HFF-Myc (cell line): ENCODE results near the gene ZDHHC12.
"Not testable (repeated sequence)": the region's sequence is repeated elsewhere in the genome, so short reads cannot be mapped to it uniquely, and the experiment has no call there.

ENCODE experiments used
- DNase-seq: peaks from one replicate; pipeline ENCODE4 v3.0.0-alpha.2; 2011; ENCODE audit warnings: low read depth; ENCODE audit errors: extremely low read depth
- H3K4me3 ChIP-seq: replicated peaks from 2 replicates; pipeline ENCODE4 v1.5.1; 2011; ENCODE audit warnings: low read depth, mild to moderate bottlenecking, control low read depth, low read length
- TF ChIP-seq, protein P1 (sequence below): IDR thresholded peaks from 2 replicates; pipeline ENCODE4 v1.5.1; 2012; ENCODE audit warnings: mild to moderate bottlenecking, low read depth, low read length, control low read depth; ENCODE audit errors: missing control alignments

Gene ZDHHC12

DNA sequence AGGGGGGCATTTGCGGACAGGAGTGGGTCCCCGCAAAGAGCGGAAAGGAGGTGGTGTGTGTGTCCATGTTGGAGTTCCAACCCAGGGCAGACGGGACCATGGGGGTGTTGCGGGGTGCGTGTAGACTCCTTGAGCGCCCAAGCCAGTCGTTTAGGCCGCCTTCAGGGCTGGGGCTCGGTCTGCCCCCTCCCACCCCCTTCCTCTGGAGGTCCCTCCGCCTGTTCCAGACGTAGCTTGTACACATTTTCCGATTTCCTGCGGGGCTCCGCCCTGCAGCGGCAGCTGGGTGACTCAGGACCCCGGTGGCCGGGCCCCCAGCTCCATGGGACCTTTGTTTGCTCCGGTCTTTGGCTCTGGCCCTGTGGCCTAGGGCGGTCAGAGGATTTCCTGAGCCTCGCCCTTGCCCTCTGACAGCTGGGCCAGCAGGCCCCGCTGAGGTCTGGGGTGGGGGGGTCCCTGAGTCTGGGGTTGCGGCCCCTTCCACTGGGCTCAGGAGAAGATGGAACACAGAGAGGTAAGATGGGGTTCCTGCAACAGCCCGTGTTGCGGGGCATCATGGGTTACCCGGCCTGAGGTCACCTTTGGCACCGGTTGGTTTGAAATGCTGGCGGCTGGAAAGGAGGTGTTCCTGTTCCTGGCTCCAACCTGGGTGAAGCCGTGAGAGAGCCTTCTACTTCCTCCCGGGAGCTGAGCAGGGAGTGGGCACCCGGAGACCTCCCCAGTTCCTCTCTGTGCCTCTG is 20.1 kb downstream of the ZDHHC12 start:
- H3K4me3 ChIP-seq = peak overlapping the region; percentile 66
- no peak for DNase-seq
- TF ChIP-seq, protein P1, sequence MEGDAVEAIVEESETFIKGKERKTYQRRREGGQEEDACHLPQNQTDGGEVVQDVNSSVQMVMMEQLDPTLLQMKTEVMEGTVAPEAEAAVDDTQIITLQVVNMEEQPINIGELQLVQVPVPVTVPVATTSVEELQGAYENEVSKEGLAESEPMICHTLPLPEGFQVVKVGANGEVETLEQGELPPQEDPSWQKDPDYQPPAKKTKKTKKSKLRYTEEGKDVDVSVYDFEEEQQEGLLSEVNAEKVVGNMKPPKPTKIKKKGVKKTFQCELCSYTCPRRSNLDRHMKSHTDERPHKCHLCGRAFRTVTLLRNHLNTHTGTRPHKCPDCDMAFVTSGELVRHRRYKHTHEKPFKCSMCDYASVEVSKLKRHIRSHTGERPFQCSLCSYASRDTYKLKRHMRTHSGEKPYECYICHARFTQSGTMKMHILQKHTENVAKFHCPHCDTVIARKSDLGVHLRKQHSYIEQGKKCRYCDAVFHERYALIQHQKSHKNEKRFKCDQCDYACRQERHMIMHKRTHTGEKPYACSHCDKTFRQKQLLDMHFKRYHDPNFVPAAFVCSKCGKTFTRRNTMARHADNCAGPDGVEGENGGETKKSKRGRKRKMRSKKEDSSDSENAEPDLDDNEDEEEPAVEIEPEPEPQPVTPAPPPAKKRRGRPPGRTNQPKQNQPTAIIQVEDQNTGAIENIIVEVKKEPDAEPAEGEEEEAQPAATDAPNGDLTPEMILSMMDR = no peak

DNA sequence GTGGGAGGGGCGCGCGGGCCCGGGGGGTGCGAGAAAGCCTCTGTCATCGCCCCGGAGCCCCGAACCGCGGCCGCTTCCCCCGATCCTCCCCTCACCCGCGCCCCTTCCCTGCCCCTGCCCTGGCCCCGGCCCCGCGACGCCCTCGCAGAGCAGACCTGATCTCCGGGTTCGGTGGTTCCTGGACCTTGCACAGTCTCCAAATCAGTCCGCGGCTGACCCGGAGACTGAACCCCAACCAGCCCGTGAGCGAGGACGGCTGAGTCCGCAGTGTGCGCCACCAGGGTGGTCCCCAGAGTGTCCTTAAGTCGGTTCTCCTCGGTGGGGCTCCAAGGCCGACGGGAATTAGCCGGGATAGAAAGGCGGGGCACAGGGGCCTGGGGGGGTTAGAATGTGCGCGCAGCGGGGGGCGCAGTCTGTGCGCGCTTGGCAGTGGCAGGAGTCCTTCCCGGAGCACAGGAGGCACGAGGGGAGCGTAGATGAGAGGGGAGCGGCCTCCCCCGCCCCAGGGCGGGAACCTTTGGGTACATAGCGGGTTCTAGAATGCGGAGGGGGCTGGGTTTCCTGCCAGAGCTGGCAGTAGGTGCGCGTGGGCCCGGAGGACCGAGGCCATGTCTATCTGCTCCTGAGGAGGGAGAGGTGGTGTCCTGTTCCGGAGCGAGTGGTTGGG is 20.8 kb downstream of the ZDHHC12 start:
- no peak for DNase-seq
- TF ChIP-seq, protein P1 = no peak
- peak overlapping the region; percentile 66 for H3K4me3 ChIP-seq

DNA sequence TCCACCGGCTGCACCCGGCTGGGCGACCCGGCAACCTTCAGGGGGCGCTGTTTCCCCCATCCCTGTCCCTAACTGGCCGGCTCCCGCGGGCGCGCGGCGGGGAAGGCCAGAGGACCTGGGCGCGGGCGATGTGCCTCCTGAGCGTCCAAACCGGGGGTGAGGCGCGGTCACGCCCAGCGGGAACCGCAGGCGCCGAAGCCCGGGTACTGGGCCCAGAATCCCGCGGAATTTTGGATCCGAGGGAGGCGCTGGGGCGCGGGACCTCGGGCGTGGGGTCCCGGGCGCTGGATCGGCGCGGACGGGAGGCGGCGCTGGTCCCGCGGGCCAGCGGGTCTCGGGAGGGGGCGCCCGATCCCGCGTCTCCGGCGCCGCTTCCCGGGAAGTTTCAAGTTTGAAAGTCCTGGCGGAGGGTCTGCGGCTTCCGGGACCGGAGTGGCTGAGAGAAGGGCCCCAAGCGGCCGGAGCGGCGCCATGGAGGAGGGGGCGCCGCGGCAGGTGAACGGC is 21.4 kb downstream of the ZDHHC12 start, which contains the start of gene PKN3:
Gene PKN3 (plus strand): TSS at position 59 of the 504 bp plus-strand sequence. CDS start 413 bp downstream, at position 472.
- TF ChIP-seq, protein P1 = peak; percentile 78
- peak within 1 kb of the TSS; percentile 66 for H3K4me3 ChIP-seq
- peak; percentile 39 for DNase-seq

DNA sequence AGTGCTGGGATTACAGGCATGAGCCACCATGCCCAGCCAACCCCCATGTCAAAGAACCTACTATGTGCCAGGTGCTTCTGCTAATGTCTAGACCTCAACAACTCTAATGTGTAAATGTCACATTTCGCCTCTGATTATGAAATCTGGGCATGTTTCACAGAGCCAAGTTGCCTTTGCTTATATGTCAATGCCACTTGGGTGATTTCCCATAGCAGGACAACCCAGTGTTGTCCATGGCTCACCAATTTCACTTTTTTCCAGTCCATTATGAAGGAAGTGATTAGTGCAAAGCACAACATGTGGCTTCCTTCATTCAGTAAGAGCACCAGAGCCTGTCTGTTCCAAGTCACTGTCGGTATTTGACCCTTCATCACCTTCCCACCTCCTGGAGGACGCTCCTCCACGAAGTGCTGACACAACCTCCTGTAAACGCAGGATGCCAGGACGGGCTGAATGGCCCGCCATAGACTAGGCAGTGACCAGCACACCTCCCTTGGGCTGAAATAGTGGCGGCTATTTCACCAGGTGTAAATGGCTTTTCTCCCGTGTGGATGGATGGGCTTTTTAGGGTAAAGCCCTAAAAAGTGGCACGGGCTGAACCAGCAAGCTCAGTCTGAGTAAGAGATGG is 22.6 kb downstream of the ZDHHC12 start:
- no peak overlapping the region for H3K4me3 ChIP-seq
- no peak for DNase-seq
- TF ChIP-seq, protein P1 = no peak

DNA sequence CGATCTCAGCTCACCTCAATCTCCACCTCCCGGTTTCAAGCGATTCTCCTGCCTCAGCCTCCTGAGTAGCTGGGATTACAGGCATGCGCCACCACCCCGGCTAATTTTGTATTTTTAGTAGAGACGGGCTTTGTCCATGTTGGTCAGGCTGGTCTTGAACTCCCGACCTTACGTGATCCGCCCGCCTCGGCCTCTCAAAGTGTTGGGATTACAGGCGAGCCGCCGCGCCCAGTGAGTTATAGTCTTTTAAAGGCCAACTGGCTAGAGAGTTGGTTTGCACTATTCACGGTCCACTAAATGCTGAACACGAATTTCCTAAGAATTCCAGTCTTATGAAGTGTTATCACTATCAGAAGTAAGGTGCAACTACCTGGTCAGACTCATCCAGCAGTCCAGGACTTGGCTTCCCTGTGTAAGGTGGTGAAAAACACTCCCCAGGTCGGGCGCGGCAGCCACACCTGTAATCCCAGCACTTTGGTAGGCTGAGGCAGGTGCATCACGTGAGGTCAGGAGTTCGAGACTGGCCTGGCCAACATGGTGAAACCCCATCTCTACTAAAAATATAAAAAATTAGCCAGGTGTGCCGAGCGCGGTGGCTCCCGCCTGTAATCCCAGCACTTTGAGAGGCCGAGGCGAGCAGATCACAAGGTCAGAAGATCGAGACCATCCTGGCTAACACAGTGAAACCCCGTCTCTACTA is 24.7 kb downstream of the ZDHHC12 start:
- not testable (repeated sequence) for DNase-seq

DNA sequence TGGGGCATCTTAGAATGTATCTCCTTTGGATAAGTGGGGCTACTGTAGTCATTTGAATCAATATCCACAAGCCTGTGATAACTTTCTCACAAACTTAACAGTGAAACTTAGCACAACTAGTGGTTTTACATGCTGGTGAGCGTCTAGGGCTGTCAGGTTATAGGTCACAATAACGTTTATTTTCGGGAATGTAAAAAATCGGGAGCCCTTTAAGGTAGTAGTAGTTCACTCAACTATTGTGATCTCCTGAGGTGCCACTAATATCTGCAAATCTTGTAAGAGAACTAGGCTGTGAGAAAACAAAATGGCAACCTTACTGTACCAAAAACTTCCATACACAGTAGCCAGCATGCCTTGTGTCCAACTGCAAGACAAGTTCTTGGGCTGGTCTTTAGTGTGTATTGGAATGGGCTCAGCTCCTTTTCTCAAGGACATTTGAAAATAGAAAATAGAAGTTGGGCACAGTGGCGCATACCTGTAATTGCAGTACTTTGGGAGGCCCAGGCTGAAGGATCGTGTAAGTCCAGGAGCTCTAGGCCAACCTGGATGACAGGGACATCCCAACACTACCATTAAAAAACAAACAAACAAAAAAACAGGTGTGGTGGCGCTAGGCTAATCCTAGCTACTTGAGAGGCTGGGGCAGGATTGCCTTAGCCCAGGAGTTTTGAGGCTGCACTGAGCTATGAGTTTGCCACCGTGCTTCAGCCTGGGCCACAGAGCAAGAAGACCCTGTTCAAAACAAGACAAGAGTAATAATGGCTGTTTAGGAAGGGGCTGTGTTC is 26.8 kb downstream of the ZDHHC12 start:
- DNase-seq = no peak
- TF ChIP-seq, protein P1 = no peak
- H3K4me3 ChIP-seq = no peak overlapping the region

More for the DNA sequence above, 24.7 kb downstream of the ZDHHC12 start:
- not testable (repeated sequence) for H3K4me3 ChIP-seq
